HG03108 (cell line): ENCODE data around the gene NELFA.
"Not testable (repeated sequence)": the region's sequence is repeated elsewhere in the genome, so short reads cannot be mapped to it uniquely, and the experiment has no call there.

ENCODE experiments used
- ATAC-seq: cut with Tn5 transposase; IDR thresholded peaks from one replicate; pipeline ENCODE4 v1.9.1; 2021; ENCODE audit warnings: moderate library complexity; ENCODE audit not compliant: unreplicated experiment

The NELFA gene

GRCh38 chr4:1996866-1997611 lies 11.7 kb downstream of the NELFA start:
- no peak for ATAC-seq

- no peak for ATAC-seq
Measured at GRCh38 chr4:1994938-1995337, 13.8 kb downstream of the NELFA start.

GRCh38 chr4:1993718-1994516 lies 14.9 kb downstream of the NELFA start:
- not testable (repeated sequence) for ATAC-seq

GRCh38 chr4:1993169-1993516 lies 15.6 kb downstream of the NELFA start:
- no peak for ATAC-seq

GRCh38 chr4:1992468-1993168 lies 16.2 kb downstream of the NELFA start:
- no peak for ATAC-seq

- ATAC-seq: no peak
Measured at GRCh38 chr4:1991596-1992434, 17.0 kb downstream of the NELFA start.

GRCh38 chr4:1991087-1991486 lies 17.7 kb downstream of the NELFA start:
- no peak for ATAC-seq

- no peak for ATAC-seq
Measured at GRCh38 chr4:1990676-1991075, 18.1 kb downstream of the NELFA start.

- no peak for ATAC-seq
Measured at GRCh38 chr4:1990348-1990645, 18.5 kb downstream of the NELFA start.

GRCh38 chr4:1989533-1990347 lies 19.0 kb downstream of the NELFA start:
- no peak for ATAC-seq

GRCh38 chr4:1988327-1988724 lies 20.4 kb downstream of the NELFA start:
- no peak for ATAC-seq

- ATAC-seq: no peak
Measured at GRCh38 chr4:1987721-1988326, 20.9 kb downstream of the NELFA start.

- ATAC-seq: no peak
Measured at GRCh38 chr4:1987296-1987695, 21.5 kb downstream of the NELFA start.

GRCh38 chr4:1986578-1987210 lies 22.1 kb downstream of the NELFA start:
- no peak for ATAC-seq

- ATAC-seq: no peak
Measured at GRCh38 chr4:1985780-1986577, 22.8 kb downstream of the NELFA start.

- no peak for ATAC-seq
Measured at GRCh38 chr4:1985294-1985693, 23.5 kb downstream of the NELFA start.

- ATAC-seq: no peak
Measured at GRCh38 chr4:1984406-1985191, 24.2 kb downstream of the NELFA start.
